Measurements from ENCODE around the gene PPP1R13L.
"Not testable (repeated sequence)": the region's sequence is repeated elsewhere in the genome, so short reads cannot be mapped to it uniquely, and the experiment has no call there.

PPP1R13L gene

DNA sequence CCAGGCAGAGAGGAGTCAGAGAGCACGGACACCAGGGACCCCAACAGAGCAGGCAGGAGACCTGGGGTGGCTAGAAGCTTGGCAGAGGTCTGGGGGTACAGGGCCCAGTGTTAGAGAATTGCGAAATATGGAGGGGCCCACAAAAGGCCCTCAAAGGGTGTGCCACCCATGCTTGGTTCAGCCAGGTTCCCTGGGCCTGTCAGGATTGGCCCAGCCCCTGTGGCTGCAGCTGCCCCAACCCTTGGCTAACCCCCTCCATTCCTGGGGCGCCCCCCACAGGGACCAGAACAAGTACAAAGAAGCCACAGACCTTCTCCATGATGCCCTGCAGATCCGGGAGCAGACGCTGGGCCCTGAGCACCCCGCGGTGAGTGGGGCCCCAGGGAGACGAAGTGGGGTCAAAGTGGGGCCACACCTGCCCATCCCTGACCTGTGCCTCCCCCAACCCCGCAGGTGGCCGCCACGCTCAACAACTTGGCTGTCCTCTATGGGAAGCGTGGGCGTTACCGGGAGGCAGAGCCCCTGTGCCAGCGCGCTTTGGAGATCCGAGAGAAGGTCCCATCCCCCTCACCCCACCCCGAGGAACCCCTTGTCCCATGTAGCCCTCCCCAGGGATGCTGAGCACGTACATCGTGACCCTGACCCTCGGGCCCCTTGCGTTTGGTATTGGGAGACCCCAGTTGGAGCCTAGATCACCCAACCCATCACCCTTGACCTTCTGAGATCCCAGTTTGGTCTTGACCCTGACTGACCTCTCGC lies 56.3 kb downstream of the PPP1R13L start:
- in situ Hi-C loops (cut with MboI; ENCODE audit: low sequenced_read_pairs) = no loop called here

DNA sequence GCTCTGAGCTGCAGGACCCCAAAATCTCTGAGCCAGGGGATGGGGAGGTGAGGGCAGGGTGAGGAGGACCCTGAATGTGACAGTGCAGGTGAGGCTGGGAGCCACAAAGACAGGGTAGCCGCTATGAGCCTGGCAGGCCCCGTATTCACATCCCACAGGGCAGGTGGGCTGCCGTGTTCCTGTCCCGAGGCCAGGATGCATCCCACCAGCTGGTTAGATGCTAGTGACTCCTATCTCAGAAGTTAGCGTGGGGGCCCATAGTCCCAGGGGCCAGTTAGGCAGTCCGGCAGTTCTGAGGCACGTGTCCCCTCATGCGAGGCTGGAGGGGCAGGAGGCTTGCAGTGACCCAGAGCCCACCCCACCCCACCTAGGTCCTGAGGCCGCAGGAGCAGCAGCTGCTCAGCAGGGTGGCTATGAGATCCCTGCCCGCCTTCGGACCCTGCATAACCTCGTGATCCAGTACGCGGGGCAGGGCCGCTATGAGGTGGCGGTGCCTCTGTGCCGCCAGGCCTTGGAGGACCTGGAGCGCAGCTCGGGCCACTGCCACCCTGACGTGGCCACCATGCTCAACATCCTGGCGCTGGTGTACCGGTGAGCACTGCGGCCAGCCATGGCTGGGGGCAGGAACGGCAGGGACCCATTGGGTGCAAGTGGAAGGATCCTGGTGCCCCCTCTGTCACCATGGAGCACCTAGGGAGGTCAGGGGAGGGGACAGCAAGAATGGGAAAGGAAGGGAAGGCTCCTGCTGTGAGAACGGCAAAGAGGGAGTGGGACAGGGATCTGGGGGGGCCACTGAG lies 57.1 kb downstream of the PPP1R13L start:
- in situ Hi-C loops (cut with MboI; ENCODE audit: low sequenced_read_pairs) = no loop called here

DNA sequence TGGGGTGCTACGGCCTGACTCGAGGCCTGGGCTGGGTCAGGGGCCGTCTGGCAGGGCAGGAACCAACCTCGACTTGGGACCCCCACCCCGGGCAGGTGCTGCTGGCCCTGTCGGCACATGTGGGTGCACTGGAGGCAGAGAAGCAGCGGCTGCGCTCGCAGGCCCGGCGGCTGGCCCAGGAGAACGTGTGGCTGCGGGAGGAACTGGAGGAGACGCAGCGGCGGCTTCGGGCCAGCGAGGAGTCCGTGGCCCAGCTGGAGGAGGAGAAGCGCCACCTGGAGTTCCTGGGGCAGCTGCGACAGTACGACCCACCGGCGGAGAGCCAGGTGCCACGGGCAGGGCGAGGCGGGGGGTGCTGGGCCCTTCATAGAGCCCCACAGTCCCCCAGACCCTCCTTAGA lies 58.4 kb downstream of the PPP1R13L start:
- in situ Hi-C loops (cut with MboI; ENCODE audit: low sequenced_read_pairs) = no loop called here

DNA sequence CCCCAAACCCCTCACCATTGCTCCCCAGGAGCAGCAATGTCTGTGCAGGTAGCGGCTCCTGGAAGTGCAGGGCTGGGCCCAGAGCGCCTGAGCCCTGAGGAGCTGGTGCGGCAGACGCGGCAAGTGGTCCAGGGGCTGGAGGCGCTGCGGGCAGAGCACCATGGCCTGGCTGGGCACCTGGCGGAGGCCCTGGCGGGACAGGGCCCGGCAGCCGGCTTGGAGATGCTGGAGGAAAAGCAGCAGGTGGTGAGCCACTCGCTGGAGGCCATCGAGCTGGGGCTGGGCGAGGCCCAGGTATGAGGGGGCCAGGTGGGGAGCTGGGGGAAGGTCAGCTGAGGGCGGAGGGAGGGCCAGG lies 59.4 kb downstream of the PPP1R13L start:
- in situ Hi-C loops (cut with MboI; ENCODE audit: low sequenced_read_pairs) = no loop called here

DNA sequence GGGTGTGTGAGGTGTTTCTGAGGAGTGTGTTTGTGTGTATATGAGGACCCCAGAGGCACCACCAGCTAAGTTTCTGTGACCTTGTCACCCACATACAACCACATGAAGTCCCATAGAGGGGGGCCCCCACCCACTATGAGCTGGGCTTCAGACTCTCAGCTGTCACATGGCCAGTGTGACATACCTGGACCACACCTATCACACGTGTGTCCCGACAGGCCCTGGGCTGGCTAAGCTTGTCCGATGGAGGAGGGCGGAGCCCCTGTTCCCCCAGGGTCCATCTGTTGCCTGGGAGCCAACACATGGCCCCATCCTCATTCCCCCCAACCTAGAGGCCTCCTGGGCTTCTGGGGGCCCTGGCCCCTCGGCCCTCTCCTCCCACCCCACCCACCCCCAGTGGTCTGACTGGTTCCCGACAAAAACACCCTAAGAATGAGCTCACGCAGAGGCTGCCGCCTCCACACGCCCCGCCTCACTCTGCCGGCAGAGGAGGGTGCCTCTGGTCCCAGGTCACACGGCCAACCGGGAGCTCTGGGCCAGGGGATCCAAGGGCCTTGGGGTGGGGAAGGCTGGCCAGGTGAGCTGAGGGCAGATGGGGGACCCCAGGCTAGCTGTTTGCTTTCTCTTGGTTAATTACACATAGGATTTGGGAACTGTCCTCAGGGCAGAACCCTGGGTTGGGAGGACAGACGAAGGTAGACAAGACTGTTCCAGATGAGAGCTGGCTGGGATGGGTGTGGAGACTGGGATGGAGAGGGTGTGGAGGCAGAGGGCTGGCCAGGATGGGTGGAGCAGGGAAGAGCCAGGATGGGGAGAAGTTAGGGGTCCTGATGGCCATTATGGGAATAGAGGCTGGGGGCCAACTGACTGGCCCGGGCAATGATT lies 60.0 kb downstream of the PPP1R13L start:
- in situ Hi-C loops (cut with MboI; ENCODE audit: low sequenced_read_pairs) = no loop called here

DNA sequence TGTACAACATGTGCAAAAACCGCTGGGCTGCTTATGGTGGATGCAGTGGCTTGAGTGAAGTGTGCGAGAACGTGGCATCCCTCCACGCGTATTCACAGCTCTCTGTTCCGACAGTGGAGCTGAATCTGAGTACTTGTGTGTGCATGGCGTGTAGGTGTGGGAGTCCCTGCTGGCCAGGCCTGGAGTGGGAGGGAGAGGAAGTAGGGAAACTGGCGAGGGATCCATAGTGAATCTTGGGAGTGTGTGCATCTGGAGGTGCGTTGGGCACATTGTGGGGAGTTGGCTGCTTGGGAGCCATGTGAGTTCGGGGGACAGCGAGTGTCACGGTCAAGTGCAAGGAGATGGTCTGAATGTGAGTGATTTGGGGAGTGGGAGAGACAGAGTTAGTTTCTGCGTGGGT lies 62.0 kb downstream of the PPP1R13L start:
- in situ Hi-C loops (cut with MboI; ENCODE audit: low sequenced_read_pairs) = no loop called here

DNA sequence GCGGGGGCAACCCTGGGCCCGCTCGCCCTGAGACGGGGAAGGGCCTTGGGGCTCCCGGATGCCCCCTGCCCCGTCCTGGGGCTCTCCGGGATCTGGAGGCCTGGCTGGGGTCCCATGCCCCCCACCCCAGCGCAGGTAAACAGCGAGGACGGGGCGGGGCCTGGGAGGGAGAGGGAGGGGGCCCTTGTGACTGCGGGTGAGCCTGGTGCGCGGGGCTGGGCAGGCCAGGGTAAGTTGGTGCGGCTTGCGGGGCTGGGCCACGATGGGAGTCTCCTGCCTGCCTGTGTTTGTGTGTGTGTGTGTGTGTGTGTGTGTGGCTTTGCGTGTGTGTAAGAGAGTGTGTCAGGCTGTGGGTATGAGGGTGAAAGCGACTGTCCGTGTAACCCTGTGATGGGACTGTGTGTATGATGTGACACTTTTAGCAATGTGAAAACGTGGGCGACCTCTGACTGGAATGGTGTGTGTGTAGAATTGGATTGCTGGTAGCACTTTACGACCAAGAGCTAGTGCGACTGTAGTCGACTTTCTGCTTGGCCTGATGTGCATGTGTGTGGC lies 63.9 kb downstream of the PPP1R13L start:
- in situ Hi-C loops (cut with MboI; ENCODE audit: low sequenced_read_pairs) = no loop called here

DNA sequence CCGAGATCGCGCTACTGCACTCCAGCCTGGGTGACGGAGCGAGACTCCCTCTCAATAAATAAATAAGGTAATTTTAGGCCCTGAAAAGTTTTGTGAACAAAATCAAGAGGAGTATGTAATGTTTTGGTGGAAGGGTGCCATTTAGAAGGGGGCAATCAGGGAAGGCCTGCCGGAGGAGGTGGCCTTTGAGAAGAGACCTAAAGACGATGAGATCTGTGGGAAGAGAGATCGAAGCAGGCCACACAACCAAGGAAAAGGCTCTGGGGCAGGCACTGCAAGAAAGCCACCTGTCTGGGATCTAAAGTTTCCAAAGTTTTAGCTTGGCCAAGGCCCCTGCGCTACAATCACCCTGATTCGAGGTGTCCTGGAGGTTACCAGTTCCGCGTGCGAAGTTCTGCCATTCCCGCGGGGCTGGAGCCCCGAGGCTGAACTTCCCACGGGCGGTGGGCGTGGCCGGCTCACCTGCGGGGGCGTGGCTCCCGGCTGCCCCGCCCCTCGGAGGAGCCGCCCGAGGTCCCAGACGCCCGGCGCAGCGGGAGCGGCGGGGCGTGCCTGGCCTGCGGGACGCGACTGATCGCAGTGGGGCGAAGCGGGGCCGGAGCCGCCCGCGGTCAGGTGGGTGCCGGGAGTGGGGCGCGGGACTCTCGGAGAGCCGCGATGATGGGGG lies 64.5 kb downstream of the PPP1R13L start, which contains the start of gene KLC3:
KLC3 (plus strand) TSS at position 519 of the 667 bp plus-strand sequence. CDS start 4,792 bp downstream, outside the sequence.
- in situ Hi-C loops (cut with MboI; ENCODE audit: low sequenced_read_pairs) = no loop called here

DNA sequence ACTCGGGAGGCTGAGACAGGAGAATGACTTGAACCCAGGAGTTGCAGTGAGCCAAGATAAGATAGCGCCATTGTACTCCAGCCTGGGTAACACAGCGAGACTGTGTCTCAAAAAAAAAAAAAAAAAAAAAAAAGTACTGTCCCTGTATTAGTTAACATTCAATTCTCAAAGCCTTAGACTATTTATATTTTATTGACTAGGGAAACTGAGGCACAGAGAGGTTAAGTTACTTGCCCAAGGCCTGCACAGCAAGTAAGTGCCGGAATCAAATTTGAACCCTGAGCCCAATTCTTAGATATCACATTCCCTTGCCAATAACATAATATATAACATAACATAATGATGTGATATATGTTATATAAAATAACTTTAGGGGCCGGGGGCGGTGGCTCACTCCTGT lies 65.2 kb downstream of the PPP1R13L start:
- in situ Hi-C loops (cut with MboI; ENCODE audit: low sequenced_read_pairs) = no loop called here

DNA sequence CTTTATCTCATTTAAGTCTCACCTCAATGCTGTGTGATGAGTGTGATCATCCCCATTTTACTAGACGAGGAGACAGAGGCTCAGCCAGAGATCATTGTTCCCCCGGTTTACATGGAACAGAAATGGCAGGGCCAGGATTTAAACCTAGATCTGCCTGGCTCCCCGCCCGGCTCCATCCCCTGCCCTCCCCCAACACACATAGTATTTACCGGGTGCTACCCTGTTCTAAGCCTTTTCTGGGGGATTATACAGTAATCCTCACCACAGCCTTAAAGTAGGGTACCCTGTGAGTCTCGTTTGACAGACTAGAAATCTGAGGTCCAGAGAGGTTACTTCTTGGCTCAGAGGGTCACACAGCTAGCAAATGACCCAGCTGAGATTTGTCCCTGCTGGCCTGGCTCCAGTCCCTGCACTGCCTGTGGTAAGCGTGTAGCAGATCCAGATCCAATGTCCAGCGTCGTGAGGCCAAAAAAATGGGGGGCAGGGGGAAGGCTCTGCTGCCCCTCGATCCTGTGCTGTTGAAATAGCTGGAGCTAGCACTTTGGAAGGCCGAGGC lies 68.1 kb downstream of the PPP1R13L start:
- in situ Hi-C loops (cut with MboI; ENCODE audit: low sequenced_read_pairs) = no loop called here

DNA sequence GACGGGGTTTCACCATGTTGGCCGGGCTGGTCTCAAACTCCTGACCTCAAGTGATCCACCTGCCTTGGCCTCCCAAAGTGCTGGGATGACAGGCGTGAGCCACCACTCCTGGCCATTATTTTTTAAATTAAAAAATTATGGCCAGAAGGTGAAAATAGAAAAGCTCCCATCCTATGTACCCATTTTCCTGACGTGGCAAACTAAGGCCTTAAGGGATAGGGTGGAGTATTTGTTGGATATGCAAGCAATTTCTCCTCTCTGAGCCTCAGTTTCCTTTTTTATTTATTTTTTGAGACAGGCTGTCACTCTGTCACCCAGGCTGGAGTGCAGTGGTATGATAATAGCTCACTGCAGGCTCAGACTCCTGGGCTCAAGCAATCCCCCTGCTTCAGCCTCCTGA lies 70.0 kb downstream of the PPP1R13L start:
- in situ Hi-C loops (cut with MboI; ENCODE audit: low sequenced_read_pairs) = not testable (repeated sequence)

DNA sequence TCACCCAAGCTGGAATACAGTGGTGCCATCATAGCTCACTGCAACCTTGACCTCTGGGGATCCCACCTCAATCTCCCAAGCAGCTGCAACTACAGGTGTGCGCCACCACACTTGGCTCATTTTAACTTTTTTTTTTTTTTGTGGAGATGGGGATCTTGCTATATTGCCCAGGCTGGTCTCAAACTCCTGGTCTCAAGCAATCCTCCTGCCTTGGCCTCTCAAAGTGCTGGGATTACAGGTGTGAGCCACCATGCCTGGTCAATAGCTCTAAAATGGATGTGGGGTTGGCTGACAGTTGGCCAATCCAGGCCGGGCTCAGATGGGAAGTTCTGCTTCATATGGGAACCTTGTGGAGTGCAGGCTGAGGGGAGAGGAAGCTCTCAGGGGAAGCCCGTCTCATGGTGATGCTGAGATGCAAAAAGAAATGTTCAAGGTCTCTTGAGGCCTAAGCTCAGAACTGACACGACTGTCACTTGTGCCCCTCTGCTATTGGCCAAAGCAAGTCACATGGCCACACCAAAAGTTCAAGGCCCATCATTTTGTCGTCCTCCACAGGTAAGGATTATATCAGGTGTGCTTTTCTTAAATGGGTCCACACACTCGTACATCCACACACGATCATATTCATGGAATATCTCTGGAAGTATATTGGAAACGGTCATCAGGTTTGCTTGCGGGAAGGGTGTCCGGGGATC lies 71.1 kb downstream of the PPP1R13L start:
- in situ Hi-C loops (cut with MboI; ENCODE audit: low sequenced_read_pairs) = no loop called here

DNA sequence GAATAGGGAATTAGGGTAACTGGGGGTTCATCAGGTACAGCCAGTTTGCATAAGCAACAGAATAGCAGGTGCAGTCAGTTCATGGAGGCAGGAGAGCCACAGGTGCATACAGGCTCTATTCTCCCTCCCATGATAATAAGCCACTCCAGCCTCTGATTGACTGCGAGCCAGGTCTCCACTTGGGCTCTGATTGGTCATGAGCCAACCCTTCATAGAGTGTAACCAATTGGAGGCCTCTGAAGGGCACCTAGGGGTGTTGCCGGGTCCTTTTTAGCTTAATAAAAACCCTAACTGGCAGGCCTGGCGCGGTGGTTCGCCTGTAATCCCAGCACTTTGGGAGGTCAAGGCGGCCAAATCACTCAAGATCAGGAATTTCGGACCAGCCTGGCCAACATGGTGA lies 73.5 kb downstream of the PPP1R13L start:
- in situ Hi-C loops (cut with MboI; ENCODE audit: low sequenced_read_pairs) = no loop called here
